Activated CD4-positive, alpha-beta T cell treated with anti-CD3 and anti-CD28 coated beads, Interleukin-2, amount 50 U/mL, for 1 hour (primary cell): ENCODE data around the gene BLID.

Source experiments
- DNase-seq: peaks from one replicate; pipeline ENCODE4 v3.0.0-alpha.2; 2020

BLID gene, protein sequence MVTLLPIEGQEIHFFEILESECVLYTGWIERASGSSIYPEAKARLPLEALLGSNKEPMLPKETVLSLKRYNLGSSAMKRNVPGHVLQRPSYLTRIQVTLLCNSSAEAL

DNA sequence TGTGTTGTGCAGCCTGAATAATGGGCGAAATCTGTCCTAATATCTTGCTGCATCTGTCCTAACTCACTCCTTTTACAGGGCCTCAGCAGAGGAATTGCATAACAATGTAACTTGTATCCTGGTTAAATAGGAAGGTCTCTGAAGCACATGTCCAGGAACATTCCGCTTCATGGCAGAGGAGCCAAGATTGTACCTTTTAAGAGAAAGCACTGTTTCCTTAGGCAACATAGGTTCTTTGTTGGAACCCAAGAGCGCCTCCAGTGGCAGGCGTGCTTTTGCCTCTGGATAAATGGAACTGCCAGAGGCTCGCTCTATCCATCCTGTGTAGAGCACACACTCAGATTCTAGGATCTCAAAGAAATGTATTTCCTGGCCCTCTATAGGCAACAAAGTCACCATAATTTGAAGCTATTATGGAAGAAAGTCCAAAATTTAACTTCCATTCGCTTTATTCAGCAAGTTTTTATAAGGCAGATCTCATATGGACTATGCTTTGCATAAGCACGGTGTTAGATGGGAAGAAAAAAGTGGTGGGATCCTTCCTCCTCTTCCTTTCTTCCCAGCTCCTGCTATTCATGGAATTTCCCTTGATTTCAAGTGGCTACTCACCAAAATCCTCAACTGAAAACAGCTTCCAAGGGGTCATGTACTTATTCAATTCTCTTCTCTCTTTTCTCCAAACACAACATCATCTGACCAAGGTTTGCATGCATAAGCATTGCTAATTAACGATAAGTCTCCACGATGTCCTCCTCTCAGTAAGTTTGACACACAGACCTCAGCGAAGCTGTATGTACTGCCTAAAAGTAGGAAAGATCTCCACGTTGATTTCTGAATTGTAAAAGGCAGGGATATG lies at the start of gene BLID:
Gene BLID, minus strand, starts transcription at position 692 of the 856 bp plus-strand sequence. Its CDS starts 293 bp downstream, at position 399.
- DNase-seq, result no peak

DNA sequence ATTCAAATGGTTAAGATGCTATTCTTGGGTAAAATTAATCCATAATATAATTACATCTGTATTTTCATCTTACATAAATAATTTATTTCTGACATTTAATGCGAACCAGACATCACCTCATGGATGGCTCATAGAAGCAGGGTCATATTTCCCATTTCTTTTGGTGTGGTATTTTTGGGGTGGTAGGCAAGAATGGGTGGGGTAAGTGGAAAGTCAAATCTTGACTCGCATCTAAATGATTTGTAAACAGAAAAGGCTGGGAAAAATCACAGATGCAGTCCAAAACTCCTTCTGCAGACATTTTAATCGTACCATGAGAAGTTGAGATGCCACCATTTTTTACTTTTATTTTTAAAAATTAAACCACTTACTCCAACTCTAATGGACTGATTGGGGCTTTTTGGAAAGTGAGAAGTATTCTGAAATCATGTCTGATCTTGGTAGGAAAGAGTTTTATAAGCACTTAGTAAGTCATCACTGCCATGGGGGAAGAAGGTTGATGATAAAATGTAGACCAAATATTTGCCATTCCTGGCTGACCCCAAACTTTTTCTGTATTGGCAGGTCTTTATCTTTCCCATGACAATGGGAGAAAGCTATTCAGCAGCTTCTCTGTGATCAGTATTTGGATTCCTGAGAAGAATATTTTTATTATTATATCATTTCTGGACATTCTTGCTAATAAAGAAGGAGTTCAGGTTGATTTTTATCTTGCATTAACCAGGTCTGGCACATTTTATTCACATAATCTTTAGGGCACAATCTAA lies 47.2 kb upstream of the BLID start:
- no peak for DNase-seq

DNA sequence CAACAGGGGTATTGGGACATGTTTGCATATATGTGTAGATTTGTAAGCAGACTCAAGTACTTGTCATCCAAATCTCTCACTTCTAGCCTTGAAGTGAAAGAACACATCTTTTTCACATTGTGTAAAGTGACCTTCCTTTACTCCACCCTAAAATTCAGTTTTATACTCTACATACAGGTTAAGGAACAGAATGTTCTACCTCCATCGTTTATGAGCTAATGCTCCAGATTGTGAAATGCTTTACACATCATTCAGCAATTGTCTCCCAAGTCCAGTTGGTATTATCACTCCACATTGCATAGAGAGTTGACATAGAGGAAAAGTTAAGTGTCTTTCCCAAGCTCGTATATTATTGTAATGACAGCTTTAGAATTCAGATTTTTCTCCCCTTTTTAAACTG lies 46.1 kb upstream of the BLID start:
- no peak for DNase-seq

DNA sequence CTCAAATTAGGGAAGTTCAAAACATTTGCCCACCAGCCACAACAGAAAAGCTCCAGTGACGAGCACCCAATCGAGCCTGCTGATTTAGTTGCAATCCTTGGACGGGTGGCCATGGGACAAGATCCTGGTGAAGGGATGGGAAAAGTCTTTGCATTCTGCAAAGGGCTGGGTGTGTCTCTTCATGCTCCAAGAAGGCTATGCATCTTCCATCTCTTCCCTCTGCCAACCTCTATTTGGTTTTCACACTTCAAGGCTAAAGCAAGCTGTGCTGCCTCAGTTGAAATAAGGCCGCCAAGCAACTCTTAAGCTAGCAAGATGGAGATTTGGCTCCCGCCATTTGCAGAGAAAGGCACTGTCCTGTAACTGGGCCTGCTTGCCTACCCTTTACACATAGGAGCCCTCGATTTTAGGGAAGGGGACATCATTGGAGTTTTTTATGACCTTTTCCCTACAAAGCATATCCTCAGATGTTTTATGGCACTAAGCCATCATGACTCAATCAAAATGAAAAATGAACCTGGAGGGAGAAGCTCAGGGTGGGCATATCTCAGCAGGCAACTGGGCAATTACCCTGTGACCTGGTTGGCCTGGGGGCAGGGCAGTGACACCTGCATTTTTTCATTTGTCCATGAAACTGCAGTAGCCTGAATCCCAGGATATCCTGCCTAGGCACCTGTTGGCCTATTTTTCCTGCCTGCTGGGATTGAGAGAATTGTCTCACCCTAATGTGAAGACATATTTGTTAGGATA lies 45.0 kb upstream of the BLID start:
- no peak for DNase-seq

DNA sequence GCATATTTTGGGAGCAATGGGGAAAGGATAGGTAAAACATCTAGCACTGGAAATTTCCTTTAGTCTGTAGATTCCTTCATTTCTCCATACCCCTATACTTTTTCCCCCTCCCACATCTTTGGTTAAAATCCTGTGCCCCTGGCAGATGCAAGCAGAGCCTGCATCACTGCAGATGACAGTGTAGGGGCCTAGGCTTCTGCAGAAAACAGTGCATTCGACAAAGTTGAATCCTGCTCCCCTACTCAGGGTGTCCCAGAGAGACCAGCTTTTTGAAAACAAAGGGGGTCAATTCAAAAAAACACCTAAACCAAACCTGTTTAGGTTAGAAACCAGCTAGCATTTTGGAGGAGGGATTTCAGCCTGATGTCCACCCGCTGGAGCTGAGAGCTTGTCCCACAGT lies 43.8 kb upstream of the BLID start:
- DNase-seq, result no peak

DNA sequence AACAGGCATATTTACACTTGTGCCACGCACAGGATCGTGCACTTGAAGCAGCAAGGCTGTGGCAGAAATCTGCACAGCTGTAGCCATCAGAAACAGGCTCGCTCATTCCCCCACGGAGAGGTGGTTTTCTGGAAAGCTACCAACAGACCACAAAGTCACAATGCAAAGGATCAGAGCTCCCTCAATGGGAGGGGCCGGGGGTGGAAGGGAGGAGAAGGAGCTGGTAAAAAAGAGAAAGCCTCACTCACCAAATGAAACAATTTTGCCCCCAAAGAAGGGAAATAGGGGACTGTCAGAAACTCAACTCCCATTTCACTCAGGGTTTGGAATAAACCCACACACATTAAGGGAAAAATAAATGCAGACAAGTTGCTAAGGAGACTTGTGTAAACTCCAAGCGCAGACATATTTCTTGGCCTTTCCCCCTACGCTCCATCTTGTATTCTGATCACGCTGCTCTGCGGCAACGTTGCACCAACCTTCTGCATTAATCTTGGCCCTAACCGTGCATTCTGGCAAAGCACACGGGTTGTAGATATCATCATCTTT lies 43.2 kb upstream of the BLID start:
- DNase-seq, result no peak

DNA sequence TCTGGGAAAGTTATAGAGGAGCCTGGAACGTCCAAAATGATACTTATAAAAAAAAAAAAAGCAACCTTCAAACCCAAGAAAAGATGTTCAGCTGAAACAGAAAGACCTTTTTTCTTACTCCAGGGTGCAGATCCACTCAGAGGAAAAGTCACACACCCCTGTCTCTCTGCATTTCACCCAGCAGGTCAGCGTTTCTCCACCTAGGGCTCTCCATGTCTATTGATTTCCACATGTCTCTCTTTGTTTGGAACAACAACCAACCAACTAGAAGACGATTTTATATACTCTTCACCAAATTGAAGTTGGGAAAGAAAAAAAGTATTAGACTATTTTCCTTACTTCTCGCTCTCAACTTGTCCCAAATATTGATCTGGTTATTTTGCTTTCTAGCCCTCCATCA lies 42.2 kb upstream of the BLID start:
- DNase-seq, result no peak

DNA sequence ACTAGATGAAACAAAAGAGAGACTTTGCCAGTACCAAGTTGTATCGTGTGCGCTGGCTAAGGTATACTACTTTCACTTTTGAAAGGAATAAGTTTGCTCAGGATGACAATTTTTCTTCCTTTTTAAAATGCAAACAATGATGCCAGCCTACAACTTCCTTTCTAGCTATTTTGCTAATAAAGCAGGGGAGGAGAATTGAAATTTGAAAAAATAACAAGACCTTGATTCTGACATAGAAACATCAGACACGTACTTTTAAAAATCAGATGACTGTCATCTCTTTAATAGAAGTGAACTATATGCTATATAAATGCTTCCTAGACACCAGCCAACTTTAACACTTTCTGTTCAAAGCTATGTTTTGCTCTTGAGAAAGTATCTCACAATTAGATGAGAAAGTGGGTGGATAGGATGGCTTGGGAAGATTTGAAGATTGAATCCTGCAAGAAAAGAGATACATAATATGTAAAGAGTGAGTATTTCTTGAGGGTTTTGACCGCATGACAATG lies 41.7 kb upstream of the BLID start:
- no peak for DNase-seq

DNA sequence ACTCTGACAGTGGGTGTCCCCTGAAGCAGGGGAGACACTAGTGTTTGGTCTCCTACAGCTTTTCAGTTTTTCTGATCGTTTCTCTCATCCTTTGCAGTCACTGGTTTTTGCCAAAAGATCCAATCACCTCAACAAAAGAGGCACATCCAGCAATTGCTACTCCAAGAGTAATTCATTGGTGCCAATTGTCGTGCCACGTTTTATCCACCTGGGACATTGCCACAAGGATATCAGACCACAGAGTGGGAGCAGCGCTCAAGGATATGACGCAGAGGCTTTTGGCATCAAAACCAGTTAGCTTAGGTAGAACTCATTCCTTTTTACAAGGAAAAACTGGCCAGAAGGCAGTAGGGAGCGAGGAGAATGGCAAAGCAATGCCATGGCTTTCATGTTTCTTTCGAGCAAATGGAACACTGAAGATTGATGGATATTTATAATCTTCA lies 40.9 kb upstream of the BLID start:
- no peak for DNase-seq

DNA sequence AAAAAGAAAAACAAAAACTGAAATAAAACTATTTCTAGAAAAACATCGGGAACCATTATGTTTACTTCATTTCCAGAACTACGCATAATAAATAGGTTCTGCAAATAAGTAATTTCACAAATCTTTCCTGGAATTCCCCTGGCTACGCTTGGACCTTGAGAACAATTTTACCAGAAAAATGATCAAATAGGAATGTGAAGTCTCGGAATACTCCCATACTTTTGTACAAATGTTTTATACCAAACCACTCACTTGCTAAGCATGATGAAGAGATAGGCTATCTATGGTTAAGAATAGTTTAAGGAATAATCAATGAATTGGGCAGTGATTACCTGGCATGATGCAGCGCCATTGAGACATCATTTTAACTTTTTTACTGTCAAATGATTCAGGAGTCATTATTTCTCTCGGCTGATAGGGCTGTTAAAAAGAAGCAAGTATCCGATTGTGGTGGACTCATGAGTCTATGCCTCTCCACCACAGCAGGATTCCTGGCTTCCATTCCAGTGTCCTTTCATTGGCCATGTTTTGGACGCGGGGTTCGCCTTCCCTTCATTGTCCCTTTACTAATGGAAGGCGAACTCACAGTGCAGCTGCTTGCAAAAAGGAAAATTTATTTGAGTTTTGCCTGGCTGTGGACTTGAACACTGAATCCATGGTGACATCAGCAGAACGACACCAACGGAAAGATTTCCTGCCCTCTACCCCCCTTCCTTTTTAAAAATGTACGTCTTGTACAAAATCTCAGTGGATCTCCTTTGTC lies 39.9 kb upstream of the BLID start:
- no peak for DNase-seq

DNA sequence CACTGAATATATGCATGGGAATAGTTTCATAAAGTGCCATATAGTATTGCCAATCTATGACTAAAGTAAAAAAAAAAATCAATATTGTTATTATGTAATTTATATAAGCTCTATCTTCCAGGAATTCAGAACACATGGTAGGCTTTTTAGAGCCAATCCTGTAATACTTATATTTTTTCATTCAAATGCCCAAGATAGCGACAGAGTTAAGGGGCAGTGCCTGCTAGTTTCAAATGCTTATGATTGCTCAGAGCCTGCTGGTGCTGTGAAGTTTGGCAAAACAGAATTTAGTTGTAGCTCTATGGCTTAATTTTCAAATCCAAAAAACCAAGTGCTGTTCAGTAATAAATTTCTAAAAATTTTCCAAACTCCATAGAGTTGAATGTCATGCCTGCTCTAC lies 39.0 kb upstream of the BLID start:
- DNase-seq, result no peak

DNA sequence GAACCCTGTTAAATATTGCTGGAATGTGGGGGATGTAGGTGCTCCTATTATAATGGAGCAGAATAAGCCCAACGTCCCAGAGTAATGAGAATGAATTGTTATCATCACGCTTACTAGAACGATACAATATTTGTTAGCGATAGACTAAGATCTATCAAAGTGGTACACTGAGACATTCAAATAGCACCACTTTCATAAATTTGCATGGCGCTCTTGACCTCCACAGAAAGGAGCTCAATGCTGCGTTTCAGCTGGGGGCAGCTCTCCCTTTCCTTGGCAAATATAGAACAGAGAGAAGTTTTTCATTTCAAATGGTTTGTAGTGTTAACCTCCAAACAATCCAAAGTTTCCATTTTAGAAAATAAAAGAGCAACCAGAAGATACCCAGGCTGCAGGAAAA lies 38.2 kb upstream of the BLID start:
- DNase-seq, result no peak

DNA sequence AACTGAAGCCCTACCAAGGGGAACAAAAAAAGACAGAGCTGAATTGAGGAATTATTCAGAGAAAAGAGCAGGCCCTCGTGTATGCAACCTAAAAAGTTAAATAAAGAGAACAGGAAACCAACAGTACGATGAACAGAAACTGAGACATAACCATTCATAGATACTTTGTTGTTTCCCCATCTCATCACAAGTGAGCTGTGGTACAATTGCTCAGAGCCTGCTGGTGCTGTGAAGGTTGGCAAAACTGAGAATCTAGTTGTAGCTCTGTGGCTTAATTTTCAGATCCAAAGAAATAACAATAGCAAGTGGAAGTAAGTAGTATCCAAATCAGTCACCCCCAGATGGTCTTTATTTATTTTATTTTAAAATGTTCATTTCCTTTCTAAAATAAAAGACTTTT lies 37.7 kb upstream of the BLID start:
- DNase-seq, result no peak

DNA sequence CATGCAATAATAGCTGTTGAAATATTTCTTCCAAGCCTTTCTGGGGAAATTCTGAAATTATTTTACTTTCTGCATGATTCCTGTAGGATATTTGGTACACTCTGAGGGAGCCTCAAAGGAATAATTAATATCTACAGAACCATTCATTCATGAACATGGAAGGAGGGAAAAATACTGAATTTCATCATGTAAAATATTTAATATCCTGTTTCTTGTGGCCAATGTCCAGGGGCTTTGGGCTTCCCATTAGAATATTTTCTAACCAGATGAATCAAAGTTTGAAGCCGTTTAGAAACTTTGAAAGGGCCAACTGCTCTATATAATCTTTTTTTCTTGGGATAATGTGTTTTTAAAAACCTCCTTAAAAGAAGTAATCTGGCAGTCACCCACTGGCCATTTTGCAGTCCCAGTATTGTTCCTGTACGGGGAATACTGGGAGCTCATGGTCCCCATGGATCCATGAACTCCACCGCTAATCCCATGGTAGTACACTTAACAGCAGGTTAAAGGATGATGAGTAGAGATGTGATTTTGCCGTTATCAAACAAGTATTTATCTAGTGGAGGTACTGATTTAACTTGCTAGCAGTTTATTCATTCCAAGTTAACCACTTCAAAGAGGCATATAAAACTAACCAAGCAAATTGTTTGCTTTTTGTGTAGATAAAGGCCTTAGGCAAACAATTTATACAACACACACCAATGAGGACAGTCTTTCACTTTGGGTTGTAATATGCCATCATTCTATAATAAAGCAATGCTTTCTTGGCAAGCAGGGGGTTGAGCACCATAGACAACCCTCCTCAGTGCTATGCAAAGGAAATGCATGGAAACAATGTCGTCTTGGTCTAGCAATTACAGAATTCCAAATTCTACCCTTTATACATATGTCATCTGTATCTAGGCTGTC lies 34.5 kb upstream of the BLID start:
- no peak for DNase-seq

DNA sequence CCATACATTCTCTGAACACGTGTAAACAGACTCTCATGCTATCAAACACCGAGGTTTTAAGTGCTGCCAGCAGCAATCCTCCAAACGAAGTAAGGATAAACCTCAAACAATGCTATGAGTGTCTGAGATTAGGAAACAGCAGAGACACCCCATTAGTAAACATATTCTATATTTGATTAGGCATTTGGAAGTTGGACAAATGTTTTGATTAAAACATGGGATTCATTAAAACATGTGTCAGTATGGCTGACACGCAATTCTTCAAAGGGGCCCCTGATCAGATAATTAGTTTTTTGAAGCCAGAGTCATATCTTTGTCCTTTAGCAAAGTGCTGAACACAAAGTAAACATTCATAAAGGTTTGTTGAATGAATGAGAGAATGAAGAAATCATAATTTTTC lies 33.2 kb upstream of the BLID start:
- DNase-seq, result no peak

DNA sequence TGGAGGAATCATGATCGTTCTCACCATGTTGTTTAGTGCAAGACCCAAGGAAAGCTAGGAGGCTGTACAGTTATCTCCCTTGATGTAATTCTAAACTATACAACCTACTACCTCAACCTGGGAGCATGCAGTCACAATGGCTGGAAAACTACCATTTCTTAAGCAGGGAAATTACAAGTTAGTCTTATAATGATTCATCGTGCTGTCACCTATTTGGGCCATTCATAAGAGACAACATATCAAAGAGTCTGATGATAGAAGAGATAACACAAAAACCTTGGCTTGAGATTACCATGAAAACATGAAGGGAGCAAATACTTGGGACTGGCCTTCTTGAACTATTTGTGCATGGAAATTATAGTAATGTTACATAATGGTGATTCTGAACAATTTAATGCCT lies 30.5 kb upstream of the BLID start:
- DNase-seq, result no peak

DNA sequence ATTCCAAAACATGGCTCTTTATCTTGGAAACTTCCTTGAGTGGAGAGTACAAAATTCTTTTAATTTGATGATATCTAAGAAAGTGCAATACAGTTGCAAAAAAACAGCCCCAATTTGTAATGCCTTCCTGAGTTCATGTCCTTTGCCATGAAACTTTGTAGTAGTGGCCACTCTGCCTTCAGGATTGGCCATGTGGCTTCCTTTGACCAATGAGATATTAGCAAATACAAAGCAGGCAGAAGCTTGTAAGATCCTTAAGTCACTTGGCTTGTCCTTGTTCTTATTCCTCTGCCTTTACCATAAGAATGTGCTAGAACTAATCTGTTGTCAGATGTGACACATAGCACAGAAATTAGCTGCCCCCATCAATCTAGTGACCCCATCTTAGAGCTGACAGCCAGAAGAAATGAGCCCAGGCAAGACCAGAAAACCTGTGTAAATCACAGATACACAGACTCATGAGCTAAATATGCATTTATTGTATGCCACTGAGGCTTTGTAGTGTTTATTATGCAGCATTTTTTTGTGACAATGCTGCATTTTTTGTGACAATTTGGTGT lies 29.8 kb upstream of the BLID start:
- DNase-seq, result no peak

DNA sequence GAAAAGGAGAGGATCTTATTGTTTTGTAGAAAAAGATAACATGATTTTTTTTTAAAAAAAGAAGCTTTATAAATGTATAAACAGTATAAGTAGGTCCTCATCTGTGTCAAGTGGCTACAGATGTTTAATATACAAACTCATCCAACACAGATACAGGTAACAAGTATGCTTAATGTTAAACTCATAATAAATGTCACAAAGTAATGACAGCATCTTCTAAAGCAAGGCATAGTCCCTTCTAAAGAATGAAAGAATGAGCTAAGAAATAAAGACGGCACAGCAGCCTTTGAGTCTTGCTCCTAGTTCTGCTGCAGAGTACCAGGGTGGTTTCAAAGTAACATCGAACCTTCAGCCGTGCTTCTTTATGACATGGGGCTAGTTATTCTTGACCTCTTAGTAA lies 28.7 kb upstream of the BLID start:
- no peak for DNase-seq

DNA sequence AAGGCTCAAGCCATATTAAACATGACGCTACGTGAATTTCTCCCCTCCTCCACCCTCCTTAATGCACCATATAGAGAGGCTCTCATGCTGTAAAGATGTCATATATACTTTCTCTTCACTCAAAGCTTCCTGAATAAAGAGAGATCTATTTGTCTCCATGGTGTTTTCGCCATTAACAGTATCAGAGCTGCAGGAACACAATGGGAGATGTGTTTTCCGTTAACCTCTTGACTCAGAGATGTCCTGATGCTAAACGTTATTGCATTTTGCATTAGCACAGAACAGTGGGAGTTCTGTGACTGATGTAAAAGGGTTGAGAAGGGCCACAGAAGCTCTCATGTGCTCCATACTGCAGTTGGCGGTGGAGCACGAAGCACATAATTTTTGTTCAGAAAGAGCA lies 25.7 kb upstream of the BLID start:
- DNase-seq, result no peak

DNA sequence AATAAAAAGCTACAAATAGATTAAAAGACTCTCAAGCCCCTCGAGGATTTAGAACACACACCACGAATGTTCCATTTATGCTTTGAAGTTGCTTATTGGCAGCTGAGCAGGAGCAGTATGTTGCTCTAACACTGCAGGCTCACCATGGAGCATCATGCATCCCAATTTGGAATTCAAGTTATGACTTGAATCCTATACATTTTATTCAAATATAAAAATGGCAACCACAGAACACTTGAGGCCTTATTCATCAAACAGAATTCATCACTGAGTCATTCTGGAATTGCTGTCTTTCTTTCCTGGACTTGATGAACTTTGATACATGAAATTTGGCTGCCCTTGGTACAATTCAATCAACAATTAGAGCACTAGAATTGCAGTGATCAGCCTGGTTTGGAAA lies 24.5 kb upstream of the BLID start:
- DNase-seq, result no peak

DNA sequence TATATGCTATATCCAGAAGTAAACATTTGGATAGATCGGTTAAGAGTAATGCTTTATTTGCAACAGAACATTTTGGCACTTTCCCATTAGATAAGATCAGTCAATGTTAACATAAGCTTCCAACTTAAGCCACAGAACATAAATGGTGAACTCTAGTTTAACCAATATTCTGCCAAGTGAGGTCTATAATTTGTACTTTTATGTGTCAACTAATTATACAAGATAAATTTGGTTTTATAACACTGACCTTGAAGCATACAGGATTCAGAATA lies 23.5 kb upstream of the BLID start:
- no peak for DNase-seq
